Astrocyte of the spinal cord (primary cell): Measurements from ENCODE around the gene PTF1A.

ENCODE experiments used
- DNase-seq: peaks from one replicate; pipeline ENCODE4 v3.0.0; 2011; ENCODE audit warnings: low read depth, low spot score
- H3K4me3 ChIP-seq: 2 replicates; pipeline ENCODE4 v1.5.1; 2011; ENCODE audit warnings: low read depth, mild to moderate bottlenecking, low read length, moderate library complexity
- CTCF ChIP-seq: IDR thresholded peaks from 2 replicates; pipeline ENCODE4 v1.5.1; 2012; ENCODE audit warnings: low read depth, mild to moderate bottlenecking, low read length, inconsistent platforms
- in situ Hi-C: cut with HindIII; loops from 2 replicates; pipeline ENCODE4 v1.10.0; 2017; ENCODE audit warnings: low sequenced_read_pairs

The PTF1A gene

GRCh38 chr10:23186178-23186577 lies 5.9 kb upstream of the PTF1A start:
- no peak for DNase-seq
- in situ Hi-C loops, result no loop called here
- TF ChIP-seq CTCF, result no peak
- H3K4me3 ChIP-seq, result no peak overlapping the region

DNA sequence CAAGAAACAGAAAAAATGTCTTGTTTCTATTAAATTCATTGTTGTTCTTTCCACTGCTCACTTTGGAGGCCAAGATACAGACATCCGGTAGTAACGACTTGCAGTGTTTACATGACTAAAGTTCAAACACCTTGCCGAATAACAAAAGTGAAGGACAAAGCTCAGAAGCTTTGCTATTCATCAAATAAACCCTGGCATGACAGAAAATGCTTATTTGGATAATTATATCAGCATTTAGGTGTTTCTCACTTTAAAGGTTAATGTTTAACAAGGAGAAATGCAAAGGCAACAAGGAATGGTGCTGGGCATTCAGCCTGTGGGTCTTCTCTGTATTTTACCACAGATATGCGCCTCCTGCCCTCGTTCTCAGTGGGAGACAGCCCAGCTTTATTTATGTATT lies 5.4 kb upstream of the PTF1A start:
- no peak for TF ChIP-seq CTCF
- H3K4me3 ChIP-seq, result no peak overlapping the region
- in situ Hi-C loops, result no loop called here
- DNase-seq, result no peak

GRCh38 chr10:23187155-23187554 lies 5.0 kb upstream of the PTF1A start:
- DNase-seq, result no peak
- H3K4me3 ChIP-seq, result no peak overlapping the region
- in situ Hi-C loops, result no loop called here
- TF ChIP-seq CTCF, result no peak

- no peak overlapping the region for H3K4me3 ChIP-seq
- in situ Hi-C loops, result no loop called here
- TF ChIP-seq CTCF, result no peak
These were observed 3.1 kb upstream of the PTF1A start for GRCh38 chr10:23189024-23189423.

DNA sequence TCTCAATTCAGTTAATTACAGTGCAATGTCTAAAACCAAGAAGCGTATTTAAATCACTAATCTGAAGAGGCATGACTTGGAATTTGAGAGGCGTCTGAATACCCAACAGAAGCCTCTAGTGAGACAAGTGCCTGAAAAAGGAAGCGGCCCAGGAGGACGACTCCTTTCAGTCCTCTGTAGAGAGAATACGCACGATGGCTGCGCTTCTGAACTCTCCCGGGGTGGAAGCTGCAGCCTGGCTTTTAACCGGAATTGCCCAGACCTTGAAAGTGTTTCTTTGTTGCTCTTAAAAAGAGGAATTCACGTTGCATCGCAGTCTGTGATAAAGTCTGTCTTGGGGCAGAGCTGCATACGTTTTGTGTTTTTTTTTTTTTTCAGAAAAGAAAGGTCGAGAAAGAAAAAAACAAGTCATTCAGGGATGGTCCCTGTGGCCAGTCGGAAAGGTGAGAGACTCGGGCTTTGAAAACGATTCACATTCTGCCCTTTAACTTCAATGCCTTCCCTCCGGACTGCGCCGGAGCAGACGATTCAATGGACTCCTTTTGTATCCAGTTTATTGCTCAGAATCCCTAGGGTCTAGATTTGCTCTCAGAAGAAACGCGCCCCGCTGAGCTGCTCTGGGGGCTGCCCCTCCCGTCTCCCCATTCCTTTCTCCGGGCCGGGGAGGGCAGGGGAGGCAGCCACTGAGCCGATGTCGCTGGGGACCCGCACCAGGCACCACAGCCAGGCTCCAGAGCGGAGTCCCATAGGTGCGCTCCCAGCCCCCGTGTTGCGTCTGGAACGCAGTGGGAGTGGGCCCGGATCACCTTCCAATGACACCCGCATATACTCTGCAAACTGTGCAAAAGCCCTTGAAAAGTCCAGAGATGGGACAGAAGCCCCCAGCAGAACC lies 994 bp upstream of the PTF1A start:
- no peak overlapping the region for H3K4me3 ChIP-seq
- no peak for DNase-seq
- in situ Hi-C loops, result no loop called here
- TF ChIP-seq CTCF, result no peak

More at GRCh38 chr10:23189024-23189423, 3.1 kb upstream of the PTF1A start:
- no peak for DNase-seq

DNA sequence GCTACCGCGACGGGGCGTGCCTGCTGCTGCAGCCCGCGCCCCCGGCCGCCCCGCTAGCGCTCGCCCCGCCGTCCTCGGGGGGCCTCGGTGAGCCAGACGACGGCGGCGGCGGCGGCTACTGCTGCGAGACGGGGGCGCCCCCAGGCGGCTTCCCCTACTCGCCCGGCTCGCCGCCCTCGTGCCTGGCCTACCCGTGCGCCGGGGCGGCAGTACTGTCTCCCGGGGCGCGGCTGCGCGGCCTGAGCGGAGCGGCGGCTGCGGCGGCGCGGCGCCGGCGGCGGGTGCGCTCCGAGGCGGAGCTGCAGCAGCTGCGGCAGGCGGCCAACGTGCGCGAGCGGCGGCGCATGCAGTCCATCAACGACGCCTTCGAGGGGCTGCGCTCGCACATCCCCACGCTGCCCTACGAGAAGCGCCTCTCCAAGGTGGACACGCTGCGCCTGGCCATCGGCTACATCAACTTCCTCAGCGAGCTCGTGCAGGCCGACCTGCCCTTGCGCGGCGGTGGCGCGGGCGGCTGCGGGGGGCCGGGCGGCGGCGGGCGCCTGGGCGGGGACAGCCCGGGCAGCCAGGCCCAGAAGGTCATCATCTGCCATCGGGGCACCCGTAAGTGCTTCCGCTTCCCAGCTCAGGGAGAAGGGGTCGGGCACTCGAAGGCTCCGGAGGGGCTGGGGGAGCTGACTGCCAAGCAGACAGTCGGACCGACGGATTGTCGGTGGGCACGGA lies 761 bp downstream of the PTF1A start:
- no peak for DNase-seq
- in situ Hi-C loops, result no loop called here
- TF ChIP-seq CTCF, result no peak
- H3K4me3 ChIP-seq, result no peak overlapping the region
